Stimulated activated CD4-positive, alpha-beta T cell treated with anti-CD3 and anti-CD28 coated beads, TNF-alpha, amount 100 ng/mL, for 1 hour (primary cell): ENCODE data around the gene GABRG3.

Experiments used
- DNase-seq, 3 donors: peaks; one replicate each; pipeline ENCODE4 v3.0.0-alpha.2; 2020; ENCODE audit warnings: low read depth in 3 of 3, low spot score in 1 of 3

Gene GABRG3

DNA sequence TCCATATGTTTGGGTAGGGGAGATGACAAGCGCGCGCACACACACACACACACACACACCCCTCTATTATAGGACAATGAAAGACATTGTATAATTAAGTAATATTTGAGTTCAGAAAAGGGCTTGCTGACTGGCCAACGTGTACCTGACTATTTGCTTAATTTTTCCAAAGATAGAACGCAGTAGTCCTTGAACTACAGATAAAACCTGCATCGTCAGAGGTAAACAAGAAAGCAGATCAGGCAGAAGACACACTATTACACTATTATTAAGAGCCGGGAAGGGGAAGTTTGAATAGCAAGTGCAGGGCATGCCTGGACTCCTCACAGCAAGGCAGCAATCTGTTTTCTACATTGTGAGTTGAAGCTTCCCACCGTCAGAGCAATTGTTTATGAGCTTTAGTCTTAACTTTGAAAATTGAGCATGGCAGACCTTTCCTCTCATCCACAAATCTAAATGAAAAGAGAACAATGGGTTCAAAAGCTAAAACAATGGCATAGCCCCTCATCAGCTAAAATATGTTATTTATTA, 427.7 kb downstream of the GABRG3 start:
- DNase-seq, result no peak

DNA sequence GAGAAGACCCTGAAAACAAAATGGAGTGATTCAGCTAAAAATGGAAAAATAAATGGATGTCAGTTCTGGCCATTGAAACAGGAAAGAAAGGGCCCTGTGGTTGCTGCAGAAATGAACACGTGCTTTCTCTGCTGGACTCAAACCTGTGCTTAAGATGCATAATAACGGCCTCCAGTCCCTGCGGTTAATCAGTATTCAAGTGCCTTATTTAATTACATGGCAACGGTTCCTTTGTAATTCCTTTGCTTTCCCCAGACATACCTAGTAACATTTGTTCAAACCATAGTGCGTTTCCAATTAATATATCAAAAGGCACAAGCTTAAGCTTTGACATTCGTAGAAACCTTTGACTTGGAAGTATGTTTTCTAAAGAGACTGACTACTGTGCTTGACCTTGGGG, 428.3 kb downstream of the GABRG3 start:
- DNase-seq, result no peak

DNA sequence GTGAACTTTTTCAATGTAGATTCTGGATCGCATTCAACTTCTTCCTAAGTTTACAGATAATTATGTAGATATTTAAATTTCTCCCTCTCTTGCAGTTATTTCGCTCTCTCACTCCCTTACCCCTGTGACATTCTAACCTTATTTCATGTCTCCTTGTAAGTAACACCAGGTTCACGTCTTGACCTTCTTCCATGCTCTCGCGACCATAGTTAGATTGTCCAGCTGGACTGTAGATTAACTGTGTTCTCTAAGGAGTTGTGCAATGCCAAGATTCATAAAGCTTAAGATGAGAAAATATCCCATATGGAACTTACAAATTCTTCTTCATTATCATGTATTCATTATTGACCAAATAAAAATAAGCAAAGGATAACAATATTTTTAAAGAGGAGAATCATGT, 430.5 kb downstream of the GABRG3 start:
- DNase-seq, result no peak

DNA sequence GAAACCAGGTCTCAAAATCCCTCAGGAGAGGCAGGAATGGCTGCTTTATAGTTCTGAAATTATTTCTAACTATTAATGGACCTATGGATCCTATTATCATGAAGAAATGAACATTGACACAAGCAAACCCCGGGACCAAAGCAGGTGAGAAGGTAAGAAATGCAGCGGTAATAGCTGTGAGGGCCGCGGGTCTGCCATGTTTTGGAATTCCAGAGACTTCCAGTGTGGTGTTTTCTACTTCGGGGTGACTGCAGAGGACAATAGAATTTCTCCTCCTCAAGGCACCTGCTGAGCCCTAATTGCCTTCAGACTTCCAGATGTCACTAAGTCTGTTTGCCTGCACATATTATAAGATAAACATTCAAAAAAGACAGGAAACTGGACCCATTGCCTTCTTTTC, 437.4 kb downstream of the GABRG3 start:
- no peak for DNase-seq

DNA sequence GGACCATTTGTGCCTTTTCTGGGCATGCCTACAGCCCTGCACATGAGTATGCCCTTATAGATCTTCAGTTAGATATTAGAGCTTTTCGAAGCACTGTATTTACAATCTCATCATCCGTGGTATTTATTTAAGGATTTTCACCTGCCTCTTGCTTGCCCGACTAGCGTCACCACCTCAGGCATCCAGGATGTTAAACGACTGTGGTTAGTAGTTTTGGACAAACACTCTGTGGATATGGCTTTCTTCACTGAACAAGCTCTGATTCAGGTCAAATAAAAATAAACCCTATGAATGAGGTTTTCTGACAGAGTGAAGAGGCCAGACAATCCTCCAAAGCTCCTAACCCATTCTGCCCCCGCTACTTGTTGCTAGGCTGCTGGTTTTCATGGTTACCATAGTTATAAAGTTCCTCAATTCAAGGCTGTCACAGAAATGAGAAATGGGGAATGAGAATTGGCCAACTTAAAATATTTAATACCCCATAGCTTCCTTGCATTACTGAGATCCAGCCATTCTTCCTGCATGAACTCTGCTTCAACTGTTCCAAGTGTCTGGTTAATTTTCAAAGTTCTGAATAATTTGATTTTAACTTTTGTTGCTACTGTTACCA, 440.1 kb downstream of the GABRG3 start:
- no peak for DNase-seq

DNA sequence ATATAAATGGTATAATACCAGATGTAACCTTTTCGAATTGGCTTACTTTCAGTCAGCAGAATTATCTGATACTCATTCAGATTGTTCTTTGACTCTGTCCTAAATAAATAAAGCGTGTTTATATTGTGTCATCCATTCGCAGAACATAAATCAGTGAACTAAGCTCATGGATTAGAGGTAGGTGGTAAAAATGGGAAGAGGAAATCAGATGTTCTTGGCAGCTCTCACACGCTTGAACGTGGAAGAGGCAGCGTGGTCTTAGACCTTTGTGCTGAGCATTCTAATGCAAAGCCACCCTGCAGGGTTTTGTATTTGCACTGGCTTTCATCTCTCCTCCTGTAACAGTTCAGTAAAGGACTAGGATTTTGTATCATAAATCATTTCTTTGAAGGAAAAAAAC, 441.4 kb downstream of the GABRG3 start:
- no peak for DNase-seq

DNA sequence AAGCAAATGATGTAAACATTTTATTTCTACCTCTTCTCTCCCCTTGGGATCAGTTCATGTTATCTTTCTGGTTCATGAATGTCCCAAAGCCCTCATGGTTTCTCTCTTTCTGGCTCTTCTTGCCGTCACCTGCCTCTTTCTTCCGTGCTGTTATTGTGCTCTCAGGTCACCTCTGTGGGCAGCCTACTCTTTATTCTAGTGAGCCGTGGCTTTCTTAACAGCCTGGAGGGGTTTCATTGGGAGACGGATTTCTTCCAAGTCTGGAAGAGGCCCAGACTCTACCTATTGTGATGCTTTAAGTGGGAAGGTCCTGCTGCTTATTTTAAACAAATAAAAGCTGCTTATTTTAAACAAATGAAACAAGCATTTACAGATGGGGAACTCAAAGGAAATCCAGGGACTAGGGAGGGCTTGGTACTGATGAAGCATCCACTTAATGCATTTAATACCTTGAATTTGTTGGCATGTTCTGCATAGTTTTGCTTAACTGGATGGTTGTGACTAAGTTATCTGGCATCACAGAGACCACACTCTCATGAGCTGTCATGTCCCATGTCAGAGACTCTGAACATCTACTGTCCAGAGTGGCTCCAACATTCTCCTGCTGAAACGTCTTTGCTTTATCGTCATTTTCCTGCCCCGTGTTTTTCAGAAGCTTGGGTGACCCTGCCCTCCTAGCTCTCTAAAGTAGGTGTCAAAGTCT, 443.3 kb downstream of the GABRG3 start:
- no peak for DNase-seq

DNA sequence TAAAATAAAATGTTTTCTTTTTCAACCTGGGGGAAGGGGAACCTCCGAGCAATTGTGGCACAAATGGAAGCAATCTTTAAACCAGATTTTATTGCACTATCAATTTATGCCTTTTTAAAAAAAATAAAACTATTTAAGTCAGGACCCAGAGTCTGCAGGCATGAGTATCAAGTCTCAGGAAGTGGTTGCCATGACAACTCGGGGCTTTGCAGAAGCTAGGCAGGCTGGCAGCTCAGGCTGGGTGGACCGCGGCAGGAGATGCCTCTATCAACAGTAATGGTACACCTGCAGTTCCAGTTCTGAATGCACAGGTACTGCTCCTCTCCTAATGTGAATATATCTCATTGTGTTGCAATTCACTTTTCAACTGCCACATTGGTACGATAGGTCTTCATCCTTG, 447.7 kb downstream of the GABRG3 start:
- DNase-seq, result no peak

DNA sequence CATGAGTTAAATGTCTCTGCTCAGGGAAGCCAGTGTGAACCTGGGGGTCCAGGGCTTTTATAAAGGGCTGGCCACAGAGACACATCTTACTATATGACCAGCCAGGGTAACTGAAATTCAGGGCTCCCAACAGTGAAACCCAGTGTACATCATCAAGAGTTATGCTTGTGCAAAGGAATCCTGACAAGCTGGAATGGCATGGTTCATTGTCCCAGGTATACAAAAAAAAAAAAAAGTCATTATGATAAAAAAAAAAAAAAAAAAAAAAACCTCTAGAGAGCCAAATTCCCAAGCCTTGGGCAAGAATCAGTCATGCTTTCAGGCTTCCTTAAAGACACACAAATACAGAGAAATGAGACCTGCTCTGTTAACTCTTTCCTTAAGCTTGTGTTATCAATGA, 452.0 kb downstream of the GABRG3 start:
- DNase-seq, result no peak

DNA sequence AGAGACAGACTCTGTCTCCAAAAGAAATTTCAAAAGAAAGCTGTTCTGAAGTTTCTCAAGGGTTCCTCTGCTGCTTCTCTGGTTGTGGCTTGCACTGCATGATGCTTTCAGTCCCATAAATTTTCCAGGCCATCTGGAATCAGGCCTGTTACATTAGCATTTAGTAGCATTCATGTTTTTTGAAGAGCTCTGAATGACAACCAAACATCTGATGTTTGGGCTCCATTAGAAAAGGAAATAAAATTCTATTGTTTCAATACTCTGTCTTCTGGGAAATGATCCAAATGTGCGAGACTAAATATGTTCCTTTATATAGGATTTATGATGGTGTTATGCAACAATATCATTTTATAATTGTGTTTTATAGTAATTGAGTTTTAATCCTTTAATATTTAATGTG, 455.8 kb downstream of the GABRG3 start:
- no peak for DNase-seq

DNA sequence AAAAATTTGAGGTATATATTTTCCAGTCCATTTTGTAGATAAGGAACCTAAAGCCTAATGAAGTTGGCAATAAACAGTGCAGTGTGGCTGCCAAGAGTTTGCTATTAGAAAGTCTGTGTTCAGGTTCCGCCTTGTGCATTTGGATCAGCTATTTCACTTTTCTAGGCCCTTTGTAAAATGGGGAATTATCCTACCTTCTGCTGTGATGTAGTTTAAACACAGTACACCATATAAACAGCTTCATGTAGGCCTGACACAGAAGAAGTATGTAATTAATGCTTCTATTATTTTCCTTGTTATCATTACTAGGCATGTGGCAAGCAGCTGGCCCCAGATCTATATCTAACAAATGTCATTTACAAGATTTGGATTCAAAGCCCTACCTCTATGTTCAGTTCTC, 456.3 kb downstream of the GABRG3 start:
- no peak for DNase-seq

DNA sequence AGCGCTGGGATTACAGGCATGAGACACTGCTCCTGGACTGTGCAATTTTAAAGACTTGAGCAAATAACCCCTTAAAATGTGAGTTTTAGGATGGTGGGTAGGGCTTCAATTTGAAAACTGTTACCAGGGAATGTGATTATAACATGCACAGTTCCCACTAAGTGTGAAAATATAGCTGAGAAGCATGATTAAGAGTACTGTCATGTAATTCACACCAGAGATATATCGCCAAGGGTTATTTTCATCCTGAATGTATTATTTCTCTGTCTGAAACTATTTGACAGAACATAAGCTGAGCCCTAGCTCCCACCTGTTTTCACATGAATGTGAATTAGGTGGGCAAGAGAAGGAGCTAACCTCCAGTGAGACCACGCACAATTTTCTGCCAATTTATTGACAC, 457.2 kb downstream of the GABRG3 start:
- DNase-seq, result no peak

DNA sequence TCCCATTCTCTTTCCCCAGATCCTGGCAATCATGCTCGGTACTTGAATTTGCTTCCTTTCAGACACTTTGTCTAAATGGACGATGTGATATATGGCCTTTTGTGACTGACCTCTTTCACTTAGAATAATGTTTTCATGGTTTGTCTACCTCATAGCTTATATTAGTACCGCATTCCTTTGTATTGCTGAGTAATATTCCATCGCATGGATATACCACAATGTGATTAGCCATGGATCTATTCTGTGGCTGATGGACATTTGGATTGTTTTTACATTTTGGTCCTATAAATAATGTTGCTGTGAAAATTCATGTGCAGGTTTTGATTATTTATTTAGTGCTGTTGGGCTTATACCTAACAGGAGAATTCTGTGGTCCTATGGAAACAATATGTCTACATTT, 458.6 kb downstream of the GABRG3 start:
- DNase-seq, result no peak

DNA sequence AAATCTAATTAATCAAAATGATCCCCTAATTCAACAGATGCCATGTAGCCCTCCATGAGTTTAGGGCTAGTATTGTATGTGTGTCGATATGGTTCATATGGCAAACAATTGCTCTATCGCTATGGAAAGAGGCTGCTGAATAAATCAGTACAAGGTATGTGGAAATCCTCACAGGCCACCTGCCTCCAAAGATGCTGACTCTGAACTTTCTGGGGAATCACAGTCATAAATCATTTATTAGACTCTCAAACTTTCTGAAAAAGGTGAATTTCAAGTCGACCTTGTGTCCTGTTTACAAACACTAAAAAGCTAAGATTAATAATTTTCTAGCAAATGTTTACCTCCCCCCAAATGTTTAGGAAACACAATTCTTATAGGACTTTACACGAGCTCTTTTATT, 462.6 kb downstream of the GABRG3 start:
- DNase-seq, result no peak

DNA sequence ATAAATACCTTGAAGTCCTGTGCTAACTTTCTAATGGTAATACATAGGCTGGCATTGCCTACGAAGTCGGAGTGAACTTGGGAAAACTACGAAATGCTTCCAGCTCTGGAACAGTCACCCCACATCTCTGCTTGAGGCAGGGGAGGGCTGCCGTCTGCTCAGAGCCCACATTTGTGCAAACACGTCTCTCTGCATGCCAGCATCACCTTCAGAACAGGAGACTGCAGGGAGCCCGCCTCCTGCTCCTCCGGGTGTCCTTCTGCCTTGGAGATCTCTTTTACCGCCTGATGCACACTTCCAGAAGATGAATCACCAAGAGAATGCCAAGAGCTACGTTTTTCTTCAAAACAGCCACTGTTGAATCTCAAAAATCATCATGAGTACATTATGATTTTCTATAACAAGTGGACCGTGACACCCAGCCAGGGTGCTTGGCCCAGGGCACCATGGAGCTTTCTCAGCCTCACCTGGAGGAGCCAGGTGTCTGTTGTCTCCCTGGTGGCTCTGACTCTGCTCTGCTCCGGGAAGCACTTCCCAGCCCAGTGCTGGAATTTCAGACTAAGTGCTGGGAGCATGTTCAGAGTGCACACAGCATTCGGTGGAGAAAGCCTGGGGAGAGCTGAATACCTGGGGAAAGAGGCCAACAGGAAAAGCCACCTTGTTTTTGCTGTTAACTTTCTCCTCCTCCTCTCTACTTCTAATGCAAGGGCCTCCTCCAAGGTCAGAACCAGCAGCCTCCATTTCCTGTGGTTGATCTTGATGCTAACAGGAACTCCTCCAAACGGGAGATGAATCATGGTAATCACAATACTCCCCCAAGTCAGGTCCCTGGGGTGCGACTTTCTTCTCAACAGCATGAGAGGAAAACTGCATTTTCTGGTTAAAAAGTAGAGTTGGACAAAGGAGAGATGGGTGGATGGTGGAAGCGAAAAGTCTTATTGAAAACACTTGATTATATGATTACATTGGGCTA, 467.7 kb downstream of the GABRG3 start:
- DNase-seq, result no peak

DNA sequence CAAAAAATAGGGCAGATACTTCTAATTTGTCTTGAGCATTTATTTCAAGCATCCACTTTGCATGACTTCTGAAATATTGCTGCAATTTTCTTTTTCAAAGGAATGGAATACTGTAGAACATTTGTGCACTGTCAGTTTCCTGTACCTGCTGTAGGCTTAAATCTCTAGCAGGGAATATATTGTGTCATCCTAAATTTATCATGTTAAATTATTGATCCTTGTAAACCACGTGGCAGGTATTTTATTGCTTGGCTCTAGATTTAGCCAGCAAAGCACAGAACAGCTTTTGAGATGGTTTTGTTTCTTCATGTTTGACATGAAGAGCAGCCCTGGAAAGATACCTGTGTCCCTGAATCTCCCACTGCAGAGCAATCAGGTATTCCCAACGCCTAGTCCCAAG, 470.1 kb downstream of the GABRG3 start:
- no peak for DNase-seq

DNA sequence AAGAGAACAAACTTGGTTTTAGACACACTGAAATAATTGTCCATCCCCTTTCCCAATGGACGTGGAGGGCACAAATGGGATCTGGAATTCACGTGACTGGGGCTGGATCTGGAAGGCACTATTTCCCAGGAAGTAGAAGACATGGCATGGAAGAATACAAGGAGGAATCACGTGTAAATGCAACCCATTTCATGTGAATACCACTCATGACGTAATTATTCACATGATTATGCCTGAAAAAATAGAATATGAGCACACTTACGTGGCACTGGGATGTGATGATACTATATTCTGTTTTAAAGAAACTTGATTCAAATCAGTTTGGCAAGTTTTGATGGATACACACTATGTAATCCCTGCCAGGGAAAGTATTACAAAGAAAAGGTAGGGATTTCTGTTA, 477.3 kb downstream of the GABRG3 start:
- no peak for DNase-seq

DNA sequence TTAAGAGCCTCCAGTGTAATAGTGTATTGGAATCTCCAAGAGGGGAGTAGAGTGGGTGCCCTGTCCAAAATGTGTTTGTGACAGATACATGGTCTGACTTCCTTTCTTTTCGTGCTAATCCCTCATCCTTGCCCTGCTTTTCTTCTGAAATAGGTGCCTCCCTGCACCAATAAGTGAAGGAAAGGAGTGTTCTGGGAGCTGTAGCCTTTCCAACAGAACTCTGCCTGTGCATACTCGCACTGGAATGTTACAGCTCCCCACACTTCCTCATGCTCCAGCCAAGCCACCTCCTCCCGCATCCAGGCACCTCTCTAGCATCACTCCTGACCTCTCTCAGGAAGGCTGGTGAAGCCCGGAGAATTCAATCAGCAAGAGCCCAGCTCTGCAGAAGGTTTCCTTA, 478.0 kb downstream of the GABRG3 start:
- no peak for DNase-seq

DNA sequence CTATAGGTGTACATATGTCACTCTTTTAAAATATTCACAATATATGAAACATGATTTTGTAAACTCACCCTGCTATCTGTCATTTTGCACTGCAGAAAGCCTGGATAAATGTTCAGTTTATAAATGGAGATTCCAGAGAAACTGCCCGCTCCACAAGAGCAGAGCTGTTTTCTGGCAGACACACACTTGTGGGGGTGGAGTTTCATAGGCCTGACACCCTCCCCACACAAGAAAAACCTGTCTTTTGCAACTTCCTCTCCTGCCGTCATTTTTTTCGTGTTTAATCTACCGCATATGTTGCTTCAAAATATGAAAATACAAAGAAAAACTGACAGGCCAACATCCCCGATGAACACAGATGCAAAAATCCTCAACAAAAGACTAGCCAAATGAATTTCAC, 479.0 kb downstream of the GABRG3 start:
- DNase-seq, result no peak

DNA sequence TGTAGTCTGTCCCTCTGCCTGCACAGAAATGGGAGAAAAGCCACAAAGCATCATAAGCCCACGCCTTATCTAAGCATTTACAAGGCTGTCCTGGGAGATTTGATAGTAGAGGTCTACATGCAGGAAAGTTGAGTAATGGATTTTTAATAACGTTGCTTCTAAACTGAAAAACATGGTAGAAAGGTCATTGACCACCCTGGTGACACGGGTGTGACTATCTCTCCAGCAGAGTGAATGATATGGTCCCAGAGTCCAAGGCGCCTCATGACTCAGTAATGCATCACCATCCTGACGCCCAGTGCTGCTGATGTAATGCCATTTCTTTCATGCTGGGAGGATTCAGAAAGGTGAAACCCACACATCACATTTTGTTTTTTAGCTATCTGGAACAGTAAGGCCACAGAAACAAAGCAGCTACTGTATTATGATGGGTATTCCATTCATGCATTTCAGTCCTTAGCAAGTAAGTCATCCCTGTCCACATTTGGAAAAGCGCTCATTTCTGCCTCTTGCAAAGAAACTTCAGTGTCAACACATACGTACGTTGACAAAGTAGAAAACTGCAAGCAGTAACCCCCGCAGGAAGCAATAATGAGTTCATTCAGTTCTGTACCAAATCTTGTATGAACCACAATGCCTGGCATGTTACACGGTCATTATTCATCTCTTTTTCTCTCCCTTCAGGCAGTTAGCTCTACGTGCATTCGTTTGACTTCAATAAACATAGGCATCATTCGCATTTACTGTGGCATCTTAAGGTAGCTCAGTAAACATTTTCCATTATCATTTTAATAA, 483.5 kb downstream of the GABRG3 start:
- DNase-seq, result no peak

DNA sequence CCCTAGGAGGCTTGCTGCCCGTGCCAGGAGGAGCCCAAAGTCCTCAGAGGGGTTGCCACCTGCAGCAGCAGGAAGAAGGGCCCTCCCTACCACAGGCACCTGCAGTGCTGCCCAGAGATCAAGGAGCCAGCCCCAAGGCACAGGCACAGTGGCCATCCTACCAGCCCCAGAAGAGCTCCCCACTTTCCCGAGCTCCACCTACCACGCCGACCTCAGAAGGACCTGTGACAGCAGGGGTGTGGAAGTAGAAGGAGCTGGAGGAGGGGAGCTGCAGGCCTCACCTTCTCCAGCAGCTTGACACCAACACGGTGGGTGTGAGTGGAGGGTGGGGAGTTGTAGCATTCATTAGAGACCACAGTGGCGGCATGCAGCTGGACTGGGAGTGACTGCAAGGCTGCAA, 485.8 kb downstream of the GABRG3 start:
- DNase-seq, result no peak
